SK-N-SH (cell line): ENCODE measurements around the gene TDRD12.

Source experiments
- CHD2 ChIP-seq: fragments of 150-350 bp; IDR thresholded peaks from 2 replicates; pipeline ENCODE4 v1.6.1; 2018; ENCODE audit warnings: low read length; ENCODE audit not compliant: partially characterized antibody
- CTCF ChIP-seq: fragments of 200-600 bp; sonication (generic); IDR thresholded peaks from 2 replicates; pipeline ENCODE4 v1.6.1; 2017; ENCODE audit warnings: antibody characterized with exemption, mild to moderate bottlenecking, moderate library complexity
- EP300 ChIP-seq, 2 experiments: IDR thresholded peaks; 2 replicates each; pipeline versions ENCODE4 v1.4.0 to v1.6.1; 2012; ENCODE audit warnings: borderline replicate concordance in 1 of 2, low read depth in 1 of 2, low read length in 1 of 2
- EZH2phosphoT487 ChIP-seq: fragments of 200-600 bp; sonication (generic); IDR thresholded peaks from 2 replicates; pipeline ENCODE4 v1.6.1; 2017; ENCODE audit warnings: low read depth, mixed run types, mild to moderate bottlenecking, antibody characterized with exemption, moderate library complexity, borderline replicate concordance
- POLR2AphosphoS5 ChIP-seq: IDR thresholded peaks from 2 replicates; pipeline ENCODE4 v1.6.1; 2012; ENCODE audit warnings: low read depth, low read length
- REST ChIP-seq: IDR thresholded peaks from 2 replicates; pipeline ENCODE4 v1.6.1; 2012; ENCODE audit warnings: mild to moderate bottlenecking, low read depth, low read length, moderate library complexity
- RXRA ChIP-seq: IDR thresholded peaks from 2 replicates; pipeline ENCODE4 v1.4.0; 2012; ENCODE audit warnings: low read depth, mild to moderate bottlenecking, borderline replicate concordance
- SMC3 ChIP-seq: IDR thresholded peaks from 2 replicates; pipeline ENCODE4 v1.6.1; 2012; ENCODE audit warnings: low read depth, low read length, improper control_type of control experiment
- TF ChIP-seq, protein P1 (sequence below): IDR thresholded peaks from 2 replicates; pipeline ENCODE4 v1.4.0; 2012; ENCODE audit warnings: low read depth, borderline replicate concordance

DNA sequence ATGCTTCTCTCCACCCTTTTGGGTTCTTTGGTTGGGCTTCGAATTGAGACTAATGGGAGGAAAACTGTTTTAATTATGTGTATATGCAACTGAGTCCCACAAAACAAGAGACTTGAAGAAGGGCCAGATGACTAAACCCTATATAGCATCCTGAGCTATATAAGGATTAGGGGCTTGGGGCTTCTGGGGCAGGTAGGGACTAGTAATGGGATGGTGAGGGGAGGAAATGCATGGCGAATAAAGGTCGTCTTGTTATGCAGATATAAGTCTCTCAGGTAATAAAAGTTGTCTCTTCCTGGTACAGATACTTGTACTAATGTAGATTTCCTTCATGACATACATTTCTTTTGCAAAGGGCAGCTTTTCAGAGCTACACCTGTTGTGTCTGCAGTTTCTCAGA is 152.8 kb downstream of the TDRD12 start:
- TF ChIP-seq CTCF (no peak), CHD2 (no peak), SMC3 (no peak), REST (no peak), EP300 (IDR thresholded peaks at IDR 0.05; ENCODE audit: borderline replicate concordance in 1 of 2, low read depth in 1 of 2, low read length in 1 of 2) (no peak), POLR2AphosphoS5 (no peak), RXRA (no peak), EZH2phosphoT487 (no peak)
- TF ChIP-seq, protein P1, sequence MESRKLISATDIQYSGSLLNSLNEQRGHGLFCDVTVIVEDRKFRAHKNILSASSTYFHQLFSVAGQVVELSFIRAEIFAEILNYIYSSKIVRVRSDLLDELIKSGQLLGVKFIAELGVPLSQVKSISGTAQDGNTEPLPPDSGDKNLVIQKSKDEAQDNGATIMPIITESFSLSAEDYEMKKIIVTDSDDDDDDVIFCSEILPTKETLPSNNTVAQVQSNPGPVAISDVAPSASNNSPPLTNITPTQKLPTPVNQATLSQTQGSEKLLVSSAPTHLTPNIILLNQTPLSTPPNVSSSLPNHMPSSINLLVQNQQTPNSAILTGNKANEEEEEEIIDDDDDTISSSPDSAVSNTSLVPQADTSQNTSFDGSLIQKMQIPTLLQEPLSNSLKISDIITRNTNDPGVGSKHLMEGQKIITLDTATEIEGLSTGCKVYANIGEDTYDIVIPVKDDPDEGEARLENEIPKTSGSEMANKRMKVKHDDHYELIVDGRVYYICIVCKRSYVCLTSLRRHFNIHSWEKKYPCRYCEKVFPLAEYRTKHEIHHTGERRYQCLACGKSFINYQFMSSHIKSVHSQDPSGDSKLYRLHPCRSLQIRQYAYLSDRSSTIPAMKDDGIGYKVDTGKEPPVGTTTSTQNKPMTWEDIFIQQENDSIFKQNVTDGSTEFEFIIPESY, result no peak
